GM04503 (cell line): ENCODE data around the gene NTM.

Source experiments
- DNase-seq: peaks from one replicate; pipeline ENCODE4 v3.0.0-alpha.2; 2012; ENCODE audit warnings: low read depth

NTM gene

GRCh38 chr11:132022285-132022684 is 651.9 kb downstream of the NTM start:
- DNase-seq, result no peak

DNA sequence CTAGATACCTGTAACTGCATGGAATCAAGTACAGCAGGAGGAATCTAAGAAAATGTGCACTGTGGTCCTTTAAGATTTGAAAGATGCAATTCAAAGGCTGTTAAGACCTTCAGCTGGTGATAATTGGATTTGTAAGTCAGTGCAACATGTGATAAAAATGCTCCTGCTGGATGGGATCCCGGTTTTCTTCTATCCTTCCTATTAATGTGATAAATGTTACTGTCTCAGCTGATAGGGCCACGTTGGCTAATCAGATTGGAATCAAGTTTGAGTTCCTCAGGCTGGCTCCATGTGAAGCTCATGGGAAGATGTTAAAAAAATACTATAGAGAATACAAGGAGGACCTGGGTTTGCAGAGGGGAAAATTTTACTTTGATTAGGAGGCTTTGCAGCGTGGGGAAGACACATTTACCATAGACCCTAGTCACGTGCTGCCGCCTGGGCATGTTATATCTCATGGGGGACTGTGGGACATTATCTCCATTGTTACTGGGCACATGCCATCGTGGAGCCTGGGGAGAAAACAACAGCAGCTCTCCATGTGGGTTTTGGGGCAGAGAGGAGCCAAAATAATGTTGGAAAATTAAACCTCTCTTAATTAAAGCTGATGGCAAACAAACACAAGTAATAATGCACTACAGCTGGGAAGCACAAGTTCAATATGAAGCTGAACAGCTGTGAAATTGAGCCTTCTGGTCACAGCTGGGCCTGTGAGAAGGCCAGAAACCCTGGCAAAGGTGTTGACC is 652.5 kb downstream of the NTM start:
- DNase-seq, result peak; percentile 82

DNA sequence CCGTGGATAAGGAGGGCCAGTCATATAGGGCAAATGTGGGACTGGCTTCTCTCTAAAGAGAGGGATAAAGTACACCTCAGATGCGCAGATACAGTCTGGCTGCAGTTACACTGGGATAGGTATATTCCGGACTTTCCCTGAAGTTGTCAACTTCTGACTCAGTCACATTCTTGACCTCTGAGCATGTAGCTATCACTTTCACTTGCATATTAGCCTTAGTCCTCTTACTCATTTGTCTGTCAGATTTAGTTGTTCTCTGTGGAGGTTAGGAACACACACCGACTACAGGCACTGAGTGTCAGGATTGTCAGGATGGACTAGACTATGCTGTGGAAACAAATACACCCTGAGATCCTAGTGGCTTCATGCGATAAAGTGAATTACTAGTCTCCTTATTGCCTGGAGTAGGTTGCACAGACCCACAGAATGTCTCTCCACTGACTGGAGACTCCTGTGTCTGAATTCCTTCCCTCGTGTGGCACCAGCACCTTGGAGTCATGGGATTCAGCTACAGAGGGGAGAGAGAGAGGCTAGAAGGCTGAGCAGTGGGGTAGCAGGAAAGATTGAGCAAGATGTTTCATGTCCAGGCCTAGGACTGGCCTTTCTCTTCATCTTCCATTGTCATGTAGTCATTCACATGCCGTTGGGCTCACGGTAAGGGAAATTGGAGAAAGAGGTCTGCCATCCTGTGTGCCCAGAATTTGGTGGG is 654.3 kb downstream of the NTM start:
- peak; percentile 50 for DNase-seq

- DNase-seq, result no peak
These were observed 656.3 kb downstream of the NTM start for GRCh38 chr11:132026746-132027145.

DNA sequence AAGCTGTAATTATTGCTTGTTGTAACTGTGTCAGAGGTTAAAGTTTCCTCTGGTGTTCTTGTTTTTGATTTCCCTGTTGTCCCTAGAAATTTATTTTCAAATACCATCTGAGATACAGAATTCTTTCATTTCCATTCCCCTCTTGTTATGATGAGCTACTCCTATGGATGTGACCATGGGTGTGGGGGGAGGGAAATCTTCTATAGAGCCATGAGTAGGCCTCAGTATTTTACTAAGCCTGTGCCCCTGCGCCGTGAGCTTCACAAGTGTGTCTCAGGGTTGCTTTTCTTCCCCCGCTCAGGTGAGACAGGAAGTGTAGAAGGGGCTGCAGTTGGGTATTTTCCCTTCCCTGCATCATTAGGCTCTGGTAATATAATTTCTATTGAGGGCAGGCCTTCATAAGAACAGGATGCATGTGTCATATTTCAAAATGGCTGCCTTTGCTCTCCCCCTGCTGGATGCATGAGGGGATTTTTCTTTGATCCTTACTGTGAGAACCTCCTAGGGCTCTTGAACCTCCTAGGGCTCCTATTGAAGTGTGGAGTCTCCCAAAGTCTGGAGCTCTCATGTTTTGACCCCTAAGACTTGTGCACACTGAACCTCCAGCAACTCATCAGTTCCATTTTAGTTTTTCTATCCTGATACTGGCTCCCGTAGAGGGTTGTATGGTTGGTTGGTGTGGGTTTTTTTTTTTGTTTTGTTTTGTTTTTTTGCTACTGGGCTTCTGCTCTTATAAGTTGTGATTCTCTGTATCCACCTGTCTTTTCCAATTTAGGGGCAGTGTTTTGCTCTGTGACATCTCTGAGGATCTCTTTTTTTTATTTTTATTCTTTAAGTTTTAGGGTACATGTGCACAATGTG is 658.2 kb downstream of the NTM start:
- DNase-seq, result peak; percentile 42

DNA sequence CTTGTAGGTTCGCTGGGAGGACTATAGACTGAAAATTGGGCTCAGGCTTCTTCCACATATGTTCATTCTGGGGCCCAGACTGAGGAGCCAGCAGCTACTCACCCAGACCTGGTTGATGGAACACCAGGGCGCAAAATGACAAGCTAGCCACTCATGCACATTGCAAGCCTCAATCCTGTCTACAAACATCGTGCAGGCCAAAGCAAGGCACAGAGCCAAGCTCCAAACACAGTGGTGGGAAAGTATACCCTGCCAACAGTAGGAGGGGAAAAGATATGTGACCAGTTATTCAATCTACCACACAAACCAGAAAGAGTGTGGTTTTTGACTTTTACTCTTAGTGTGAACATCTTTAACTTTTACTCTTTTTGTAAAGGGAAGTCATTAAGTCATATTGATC is 660.5 kb downstream of the NTM start:
- DNase-seq, result no peak

- peak; percentile 60 for DNase-seq
These were observed 662.1 kb downstream of the NTM start for GRCh38 chr11:132032555-132032954.

GRCh38 chr11:132033051-132033450 is 662.6 kb downstream of the NTM start:
- DNase-seq, result no peak

GRCh38 chr11:132035228-132035627 is 664.8 kb downstream of the NTM start:
- DNase-seq, result no peak

DNA sequence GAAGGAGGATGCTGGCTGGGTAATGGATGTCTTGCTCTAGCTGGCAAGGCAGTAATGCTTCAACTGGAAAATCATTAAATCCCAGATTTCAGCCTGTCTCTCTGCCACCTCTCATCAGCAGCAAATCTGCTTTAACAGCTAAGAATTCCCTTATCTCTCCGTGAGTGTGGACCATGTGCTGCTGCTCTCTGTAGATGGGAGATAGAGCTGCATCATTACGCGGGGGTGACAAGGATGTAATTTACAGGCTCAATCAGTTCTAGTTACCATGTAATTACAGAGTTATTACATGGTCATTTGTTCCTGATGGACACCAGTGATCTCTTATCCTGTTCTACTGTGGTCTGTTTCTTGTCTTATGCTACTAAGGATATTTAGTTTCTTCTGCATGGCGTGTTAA is 665.4 kb downstream of the NTM start:
- DNase-seq, result no peak

DNA sequence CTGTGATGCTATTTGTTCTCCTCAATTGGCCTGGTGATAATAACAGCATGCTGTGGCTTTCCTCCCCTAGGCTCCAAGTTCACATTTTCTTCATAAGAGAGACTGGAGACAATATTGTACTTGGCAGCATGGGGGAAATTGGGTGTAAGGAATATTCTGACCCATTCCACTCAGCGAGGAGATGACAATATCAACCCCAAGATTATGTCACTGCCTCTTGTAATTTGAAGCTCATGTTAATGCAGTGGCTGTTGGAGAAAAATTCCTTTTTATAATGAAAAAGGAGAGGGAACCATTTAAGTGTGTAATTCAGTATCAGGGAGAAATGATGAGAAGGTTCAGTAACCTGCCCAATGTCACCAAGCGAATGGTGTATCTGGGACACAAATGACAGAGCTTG is 665.8 kb downstream of the NTM start:
- no peak for DNase-seq

DNA sequence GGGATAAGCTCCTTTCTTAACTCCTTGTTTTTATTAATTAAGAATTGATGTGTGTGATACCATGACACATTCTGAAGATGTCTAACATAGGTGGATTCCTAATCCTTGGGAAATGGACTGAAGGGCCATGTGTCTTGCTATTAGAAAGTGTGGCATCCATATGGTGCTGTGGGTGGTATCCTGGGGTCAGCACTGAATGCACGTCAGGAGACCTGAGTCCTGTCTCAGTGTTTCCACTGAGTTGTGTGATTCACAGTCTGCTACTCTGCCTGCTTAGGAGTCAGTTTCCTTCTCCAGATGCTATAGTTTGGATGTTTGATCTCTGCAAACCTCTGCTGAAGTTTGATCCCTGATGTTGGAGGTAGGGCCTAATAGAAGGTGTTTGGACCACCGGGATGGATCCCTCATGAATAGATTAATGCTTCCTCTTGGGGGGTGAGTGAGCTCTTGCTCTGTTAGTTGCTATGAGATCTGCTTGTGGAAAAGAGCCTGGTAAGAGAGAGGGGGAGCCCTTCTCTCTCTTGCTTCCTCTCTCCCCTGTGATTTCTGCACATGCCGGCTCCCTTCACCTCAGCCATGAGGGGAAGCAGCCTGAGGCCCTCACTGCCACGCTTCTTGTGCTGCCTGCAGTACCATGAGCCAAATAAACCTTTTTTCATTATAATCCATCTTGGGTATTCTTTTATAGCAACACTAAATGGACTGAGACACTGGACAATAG is 666.5 kb downstream of the NTM start:
- no peak for DNase-seq

GRCh38 chr11:132037467-132037862 is 667.0 kb downstream of the NTM start:
- DNase-seq, result no peak

GRCh38 chr11:132037956-132038355 is 667.5 kb downstream of the NTM start:
- no peak for DNase-seq

DNA sequence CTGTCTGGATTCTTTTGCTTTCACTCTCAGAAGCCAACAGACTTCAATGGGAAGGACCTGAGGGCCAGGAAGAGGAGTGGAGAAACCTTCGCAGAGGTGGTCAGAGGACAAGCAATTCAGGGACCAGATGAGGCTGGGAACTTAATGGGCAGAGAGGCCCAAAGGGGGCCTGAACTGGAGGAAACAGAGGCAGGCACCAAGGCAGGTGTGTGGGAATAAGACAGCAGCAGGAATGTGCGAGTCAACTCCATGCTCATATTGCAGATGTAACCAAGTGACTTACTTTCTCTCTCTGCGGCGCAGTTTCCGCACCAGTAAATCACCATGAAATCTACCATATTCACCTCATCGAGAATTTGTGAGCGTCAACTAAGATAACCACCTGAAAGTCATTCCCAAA is 669.1 kb downstream of the NTM start:
- no peak for DNase-seq

- no peak for DNase-seq
These were observed 671.9 kb downstream of the NTM start for GRCh38 chr11:132042296-132042695.

DNA sequence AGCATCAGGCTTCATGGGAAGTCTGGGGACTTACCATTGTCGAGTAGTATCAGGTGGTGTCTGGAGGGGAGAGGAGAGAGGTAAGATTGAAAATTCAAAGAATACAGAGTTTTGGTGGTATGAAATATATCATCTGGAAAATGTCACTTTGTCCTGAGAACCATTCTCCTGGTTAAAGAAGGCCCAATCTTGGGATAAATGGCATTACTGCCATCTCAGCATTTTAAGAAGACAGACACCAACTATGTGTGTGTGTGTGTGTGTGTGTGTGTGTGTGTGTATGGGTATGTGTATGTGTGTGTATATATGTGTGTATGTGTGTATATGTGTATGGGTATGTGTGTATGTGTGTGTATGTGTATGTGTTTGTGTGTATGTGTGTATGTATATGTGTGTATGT is 673.3 kb downstream of the NTM start:
- no peak for DNase-seq

GRCh38 chr11:132045107-132045506 is 674.7 kb downstream of the NTM start:
- no peak for DNase-seq

DNA sequence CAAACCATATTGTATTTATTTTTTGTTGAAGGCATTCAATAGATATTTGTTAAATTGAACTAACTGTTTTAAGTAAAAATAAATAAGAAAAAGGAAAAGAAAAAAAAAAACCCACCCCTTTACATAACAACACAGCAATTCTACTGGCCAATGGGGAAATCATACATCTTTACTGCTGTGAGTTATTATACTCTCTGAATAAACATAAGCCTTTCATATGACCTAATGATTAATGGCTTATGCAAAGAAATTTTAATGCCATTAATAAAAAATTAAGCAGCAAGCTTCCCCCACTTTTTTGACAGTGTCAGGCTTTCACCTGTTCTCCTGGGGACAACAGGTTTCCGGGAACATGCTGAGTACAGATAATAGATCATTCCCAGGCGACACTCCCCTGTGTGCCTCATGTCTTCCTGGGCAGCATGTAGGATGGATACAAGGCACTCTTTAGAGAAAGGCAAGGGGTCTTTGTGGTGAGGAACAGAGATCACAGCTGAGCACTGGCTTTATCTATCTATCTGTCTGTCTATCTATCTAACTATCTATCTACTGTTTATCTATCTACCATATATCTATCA is 676.0 kb downstream of the NTM start:
- no peak for DNase-seq

DNA sequence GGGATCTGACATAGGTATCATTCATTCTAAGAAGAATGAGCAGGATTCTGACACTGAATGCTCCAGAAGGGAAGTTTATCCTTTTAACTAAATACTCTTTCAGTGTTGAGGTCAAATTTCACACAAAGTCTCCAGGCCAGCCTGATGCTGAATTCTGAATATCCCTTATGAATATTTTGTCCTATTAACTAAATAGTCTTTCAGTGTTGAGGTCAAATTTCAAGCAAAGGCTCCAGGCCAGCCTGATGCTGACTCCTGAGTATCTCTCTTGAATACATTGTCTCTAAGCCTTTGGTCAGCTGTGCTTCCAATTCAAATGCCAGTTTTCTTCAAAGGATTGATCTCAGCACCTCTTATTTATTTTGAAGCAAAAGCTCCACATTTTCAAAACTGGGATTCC is 676.8 kb downstream of the NTM start:
- DNase-seq, result no peak

DNA sequence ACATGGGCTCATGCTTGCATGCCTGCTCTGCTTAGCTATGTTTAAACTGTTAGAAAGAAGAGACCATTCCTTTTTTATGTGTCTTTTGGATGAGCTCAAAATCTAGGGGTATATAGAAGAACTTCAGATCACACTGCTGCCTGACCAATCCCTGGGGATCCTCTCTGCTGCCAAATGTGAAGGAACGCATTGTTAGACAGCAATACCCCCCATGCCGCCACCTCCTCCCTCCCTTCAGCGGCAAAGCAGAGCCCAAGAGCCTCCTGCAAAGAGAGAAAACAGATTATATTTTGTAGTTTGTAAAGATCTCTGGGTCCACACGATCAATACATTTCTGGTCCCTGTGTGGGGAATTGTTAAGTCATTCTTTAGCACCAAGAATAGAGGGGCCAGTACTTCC is 677.6 kb downstream of the NTM start:
- DNase-seq, result no peak

DNA sequence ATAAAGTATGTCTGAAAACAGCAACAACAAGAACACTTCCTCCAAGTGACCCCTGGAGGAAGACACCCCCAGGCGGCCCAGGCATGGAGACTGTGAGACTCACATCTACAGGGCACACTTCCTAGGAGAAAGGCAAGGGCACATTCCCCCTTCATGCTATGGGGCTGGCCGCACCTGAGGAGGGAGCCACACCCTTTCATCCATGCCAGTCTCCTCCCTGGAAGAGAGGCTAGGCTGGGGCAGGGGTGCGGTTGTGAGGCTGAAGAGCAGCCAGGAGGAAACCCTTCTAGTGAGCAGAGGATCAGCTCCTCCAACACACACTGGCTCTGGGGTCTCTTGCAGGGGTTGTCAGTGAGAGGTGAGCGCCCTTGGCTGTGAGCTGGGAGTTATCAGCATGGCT is 678.8 kb downstream of the NTM start:
- DNase-seq, result no peak
